Right ventricle myocardium inferior (tissue), 1 donor: ENCODE measurements around the gene CCDC106. TPM values are rescaled to one million over a fixed set of nuclear protein-coding genes. Genes with fewer than 3 reads are reported as not detected.

Source experiments
- ATAC-seq: fragments of 200-7000 bp; cut with Tn5 transposase; one replicate; pipeline ENCODE4 v1.9.1; 2020; ENCODE audit warnings: mild to moderate bottlenecking, moderate library complexity
- DNase-seq: peaks from one replicate; pipeline ENCODE4 v3.0.0; 2021; ENCODE audit errors: missing footprints
- intact Hi-C: fragments of 100-400 bp; cut with DNase I; formaldehyde crosslinking; loops from one replicate; pipeline ENCODE4 v1.11.0; 2022
- total RNA-seq: library from RNA; stranded (reverse); fragmentation: NEBNext Ultra II Directional; extraction: Animal tissue kit (Norgen Biotek cat#: 25700); gene quantifications from one replicate; pipeline ENCODE4 v1.2.1, GENCODE V29; 2021
- donor health status: DM: no; HTN: yes; CAD: no; lungs with severe emphysema.

CCDC106 gene
- total RNA-seq, 1 donor from 2014 or later: 17.4 TPM

- ATAC-seq: no peak
- no peak for DNase-seq
- intact Hi-C loops: no loop called here
Measured at GRCh38 chr19:55644191-55644833, 3.7 kb upstream of the CCDC106 start.

GRCh38 chr19:55644842-55645511 lies 3.0 kb upstream of the CCDC106 start:
- ATAC-seq (no peak), DNase-seq (no peak)

GRCh38 chr19:55645512-55645881 lies 2.5 kb upstream of the CCDC106 start:
- DNase-seq: no peak
- ATAC-seq: no peak
- intact Hi-C loops: no loop called here

More at GRCh38 chr19:55644842-55645511, 3.0 kb upstream of the CCDC106 start:
- intact Hi-C loops: no loop called here

DNA sequence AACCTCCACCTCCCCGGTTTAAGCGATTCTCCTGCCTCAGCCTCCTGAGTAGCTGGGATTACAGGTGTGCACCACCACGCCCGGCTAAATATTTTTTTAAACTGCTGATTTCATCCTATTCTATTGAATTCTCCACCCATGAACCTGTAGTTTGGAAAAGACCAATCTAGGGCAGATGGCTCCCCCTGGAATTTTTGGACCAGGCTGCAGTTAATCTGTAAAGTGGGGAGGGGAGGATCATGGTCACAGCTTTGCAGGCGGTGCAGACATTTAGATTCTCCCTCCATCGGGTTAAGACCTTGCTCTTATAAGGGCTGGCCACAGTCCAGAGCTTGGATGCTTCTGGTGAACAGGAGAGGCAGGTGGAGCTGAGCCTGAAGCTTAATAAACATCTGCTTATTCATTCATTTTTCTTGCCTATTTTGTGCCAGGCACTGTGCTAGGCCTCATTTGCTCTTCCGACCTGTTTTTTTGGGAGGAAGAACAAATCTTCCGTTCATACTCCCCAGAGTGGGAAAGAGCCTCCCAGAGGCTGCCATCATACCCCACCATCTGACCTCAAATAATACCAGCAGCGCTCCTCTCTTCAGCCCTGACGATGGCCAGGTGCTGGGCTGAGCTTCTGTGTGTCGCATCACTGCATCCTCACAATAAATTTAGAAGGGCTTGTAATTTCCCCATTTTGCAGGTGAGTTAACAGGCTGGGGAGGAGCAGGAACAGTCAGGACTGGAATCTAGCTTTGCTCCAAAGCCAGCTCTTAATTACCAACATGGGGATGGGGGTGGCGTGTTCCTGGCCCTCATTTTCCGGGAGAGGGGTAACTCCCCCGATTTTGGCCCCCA lies 902 bp upstream of the CCDC106 start:
- DNase-seq (no peak), ATAC-seq (no peak)
- intact Hi-C loops: no loop called here

DNA sequence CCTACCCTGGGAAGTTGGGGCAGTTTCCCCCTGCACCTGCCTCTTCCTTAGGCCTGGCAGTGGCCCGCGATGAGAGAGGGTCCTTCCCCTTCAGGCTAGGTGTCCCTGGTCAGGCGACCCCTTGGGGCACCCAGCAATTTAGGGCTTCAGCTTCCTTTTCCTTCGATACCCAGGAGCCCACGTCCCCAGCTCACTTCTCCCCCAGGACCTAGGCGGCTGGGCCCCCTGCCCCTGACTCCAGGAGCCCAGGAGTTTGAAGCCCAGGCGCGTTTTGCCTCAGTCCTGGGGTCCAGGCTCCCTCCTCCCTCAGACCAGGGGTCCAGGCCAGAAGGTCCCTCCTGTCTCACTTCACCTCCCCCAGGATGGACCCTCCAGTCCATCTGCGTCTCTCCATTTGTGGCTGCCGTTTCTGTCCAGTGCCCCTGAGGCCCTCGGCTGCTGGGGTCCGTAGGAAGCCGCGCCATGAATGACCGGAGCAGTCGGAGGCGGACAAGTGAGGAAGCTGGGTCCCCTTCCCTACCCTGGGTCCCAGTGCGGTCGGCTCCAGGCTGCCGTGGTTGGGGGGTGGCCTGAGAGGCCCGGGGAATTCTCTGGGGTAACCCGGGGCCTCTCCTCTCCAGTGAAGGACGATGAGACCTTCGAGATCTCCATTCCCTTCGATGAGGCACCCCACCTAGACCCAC lies 714 bp downstream of the CCDC106 start:
- DNase-seq: no peak
- intact Hi-C loops: no loop called here
- ATAC-seq: no peak

DNA sequence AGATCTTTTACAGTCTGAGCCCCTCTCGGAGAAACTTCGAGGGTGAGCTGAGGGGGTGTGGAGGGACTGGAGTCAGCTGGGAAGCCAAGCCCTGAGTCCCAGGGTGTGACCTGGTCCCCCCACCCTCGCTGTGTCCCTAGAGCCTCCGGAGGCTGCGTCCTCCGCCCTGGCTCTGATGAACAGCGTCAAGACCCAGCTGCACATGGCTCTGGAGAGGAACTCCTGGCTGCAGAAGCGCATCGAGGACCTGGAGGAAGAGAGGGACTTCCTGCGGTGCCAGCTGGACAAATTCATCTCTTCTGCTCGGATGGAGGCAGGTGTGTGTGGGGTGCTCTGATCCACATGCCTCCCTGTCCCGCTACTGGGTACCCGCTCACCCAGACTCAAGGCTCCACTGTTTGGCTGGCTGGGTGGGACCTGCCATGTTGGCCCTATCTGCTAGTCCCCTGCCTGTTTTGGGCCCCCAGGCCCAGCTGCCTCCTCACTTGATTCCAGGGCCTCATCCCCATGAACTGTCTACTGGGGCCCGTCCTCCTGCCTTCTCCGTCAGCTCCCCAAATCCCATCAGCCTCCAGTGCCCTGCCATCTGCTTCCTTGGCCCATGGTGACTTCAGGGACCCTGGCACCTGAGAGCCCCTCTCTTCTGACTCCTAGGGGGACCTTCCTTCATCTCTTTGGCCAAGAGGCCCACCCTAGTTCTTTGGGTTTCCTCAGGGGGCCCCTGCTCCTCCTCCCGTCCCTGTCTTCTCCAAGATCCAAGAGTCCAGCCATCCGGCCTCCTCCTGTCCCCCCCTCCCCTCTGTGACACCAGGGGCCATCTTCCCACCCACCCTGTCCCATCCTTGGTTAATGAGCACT lies 1.5 kb downstream of the CCDC106 start:
- ATAC-seq (no peak), DNase-seq (no peak)
- intact Hi-C loops: loop anchor here (5.0 kb wide), 1 partner anchor 52 kb away; the partner anchor contains the start of gene FIZ1

DNA sequence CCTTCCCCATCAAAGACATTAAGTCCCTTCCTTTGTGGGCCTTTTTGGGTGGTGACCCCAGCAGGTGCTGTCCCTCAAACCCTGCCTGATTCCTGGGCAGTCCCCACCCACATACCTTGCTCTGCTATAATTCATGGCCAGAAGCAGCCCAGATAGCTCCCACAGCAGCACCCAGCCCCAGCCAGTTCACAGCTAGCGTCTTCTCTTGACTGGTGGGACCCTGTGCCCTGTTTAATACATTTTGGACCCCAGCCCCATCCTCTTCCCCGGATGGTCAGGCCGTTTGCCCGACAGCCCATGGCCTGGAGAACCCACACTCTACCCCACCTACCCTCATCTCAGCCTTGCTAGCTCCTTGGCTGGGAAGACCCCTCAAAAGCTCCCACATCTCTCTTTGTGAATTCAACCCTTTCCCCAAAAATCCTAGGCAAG lies 2.1 kb downstream of the CCDC106 start:
- intact Hi-C loops: loop anchor here (5.0 kb wide), 1 partner anchor 53 kb away; the partner anchor contains the start of gene FIZ1
- DNase-seq: no peak
- no peak for ATAC-seq

DNA sequence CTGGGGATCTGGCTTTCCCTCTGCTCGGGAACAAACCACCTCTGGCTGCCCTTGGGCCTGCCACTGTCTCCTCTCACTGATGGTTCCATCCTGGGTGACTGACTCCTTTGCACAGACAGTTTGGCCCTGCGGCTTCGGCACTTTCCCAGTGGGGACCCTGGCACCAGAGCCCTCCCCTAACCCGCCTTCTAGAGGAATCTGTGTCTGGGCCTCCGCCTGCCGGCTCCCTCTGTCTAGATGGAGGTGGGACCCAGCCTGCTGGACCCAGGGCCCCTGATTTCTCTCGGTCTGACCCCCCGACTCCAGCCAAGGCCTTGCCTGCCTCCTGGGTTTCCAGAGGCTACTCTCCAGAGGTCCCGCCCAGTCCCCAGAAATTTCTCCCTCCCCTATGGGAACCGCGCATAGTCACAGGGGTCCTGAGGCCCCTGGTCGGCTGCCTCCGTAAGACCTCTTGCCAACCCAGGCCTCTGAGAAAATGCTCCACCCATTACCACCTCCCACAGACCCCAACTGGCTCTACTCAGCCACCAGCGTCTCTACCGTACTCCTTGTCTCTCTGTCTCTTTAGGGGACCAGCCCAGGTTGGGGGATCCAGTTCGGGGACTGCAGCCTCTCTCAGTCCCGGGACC lies 2.7 kb downstream of the CCDC106 start:
- DNase-seq (no peak), ATAC-seq (no peak)
- intact Hi-C loops: loop anchor here (5.0 kb wide), 1 partner anchor 53 kb away; the partner anchor contains the start of gene FIZ1

DNA sequence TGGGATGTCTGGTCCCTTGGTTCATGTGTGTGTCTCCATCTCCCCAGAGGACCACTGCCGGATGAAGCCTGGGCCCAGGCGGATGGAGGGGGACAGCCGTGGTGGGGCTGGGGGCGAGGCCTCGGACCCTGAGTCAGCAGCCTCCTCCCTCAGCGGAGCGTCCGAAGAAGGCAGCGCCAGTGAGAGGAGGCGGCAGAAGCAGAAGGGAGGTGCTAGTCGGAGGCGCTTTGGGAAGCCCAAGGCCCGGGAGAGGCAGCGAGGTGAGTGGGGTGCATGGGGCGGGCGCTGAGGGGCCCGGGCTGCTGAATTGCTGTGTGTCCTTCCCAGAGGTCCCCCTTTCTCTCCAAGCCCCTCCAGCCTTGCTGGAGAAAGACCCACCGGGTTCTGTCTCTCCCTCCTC lies 3.2 kb downstream of the CCDC106 start:
- no peak for DNase-seq
- ATAC-seq: no peak
- intact Hi-C loops: loop anchor here (5.0 kb wide), 1 partner anchor 54 kb away; the partner anchor contains the start of gene FIZ1

DNA sequence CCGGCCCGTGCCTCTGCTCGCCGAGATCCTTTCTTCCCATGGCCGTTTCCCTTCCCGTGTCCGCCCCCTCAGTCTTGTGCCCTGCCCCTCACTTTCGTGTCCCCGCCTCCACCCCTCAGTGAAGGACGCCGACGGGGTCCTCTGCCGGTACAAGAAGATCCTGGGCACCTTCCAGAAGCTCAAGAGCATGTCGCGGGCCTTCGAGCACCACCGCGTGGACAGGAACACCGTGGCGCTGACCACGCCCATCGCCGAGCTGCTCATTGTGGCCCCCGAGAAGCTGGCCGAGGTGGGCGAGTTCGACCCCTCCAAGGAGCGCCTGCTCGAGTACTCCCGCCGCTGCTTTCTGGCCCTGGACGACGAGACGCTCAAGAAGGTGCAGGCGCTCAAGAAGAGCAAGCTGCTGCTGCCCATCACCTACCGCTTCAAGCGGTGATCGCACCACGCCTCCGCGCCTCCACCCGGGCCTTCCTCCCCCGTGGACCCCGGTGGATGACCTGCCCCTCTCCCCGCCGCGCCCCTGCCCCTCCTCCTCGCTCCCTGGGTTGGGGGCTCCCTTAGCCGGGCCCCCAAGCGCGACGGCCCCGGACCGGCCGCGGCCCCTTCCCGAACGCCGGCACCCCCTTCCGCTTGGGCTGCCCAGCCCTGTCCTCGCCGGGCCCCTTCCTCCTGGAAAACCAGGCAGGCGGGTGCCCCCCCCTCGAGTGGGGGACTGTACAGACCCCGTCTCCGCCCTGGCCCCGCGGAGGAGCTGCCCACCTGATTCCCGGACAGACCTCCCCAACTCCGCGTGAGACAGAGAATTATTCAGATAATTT lies 4.5 kb downstream of the CCDC106 start:
- ATAC-seq (no peak), DNase-seq (no peak)
- intact Hi-C loops: loop anchor here (5.0 kb wide), 1 partner anchor 55 kb away; the partner anchor contains the start of gene FIZ1

DNA sequence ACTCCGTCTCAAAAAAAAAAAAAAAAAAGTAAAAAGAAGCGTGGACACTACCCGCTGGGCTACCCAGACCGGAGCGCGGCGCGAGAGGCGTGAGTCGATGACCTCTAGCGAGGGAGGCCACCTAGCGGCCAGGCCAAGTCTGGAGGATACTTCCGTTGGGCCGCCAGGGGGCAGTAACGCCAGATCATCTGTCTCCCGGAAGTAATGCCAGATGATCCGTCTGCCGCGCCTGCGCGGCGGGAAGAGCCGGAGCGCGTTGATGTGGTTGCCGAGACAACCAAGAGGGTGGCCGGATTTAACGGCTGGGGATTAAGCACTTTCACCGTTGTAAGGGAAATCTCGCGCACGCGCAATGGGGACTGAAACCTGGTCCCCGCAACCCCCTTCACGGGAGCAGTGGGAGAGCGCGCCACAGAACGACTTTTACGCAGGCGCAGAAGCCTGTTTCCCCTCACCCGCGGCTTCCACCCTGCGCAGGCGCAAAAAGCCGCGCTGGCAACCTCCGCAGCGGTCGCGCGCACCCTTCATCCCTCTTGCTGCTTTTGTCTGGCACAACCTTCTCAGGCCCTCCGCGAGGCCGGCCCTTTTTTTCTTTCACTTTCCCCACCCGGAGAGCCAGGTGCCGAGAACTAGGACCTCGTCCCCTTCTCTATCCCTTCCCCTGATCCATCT lies 5.8 kb downstream of the CCDC106 start:
- peak; percentile 73 for ATAC-seq
- intact Hi-C loops: loop anchor here (1.0 to 5.0 kb wide), 2 partner anchors 22 to 56 kb away; partner anchors contain the start of genes EPN1 and FIZ1
- peak; percentile 99 for DNase-seq

DNA sequence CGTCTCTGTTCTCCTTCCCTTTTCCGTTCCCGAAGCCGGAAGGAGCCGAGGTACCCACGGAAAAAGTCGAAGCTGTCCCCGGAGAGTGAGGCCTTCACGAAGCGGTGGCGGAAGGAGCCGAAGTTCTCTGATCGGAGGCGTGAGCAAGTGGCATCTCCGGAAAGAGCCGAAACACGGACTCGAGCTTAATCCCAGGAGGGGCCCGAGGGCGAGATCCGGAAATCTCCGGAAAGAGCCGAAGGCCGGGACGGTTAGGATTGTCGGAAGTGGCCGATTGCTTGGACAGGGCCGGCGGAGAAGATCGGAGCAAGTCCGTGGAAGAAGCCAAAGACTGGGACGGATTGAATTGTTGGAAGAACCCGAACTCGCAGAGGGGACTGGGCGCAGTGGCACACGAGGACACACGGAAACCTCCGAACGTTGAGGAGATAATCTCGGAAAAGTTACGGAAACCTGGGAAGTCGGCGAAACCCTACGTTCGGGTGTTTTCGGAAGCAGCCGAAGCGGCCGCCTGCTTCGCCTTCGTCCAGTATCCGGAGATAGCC lies 6.4 kb downstream of the CCDC106 start:
- peak; percentile 82 for ATAC-seq
- peak; percentile 99 for DNase-seq
- intact Hi-C loops: loop anchor here (1.0 to 5.0 kb wide), 2 partner anchors 21 to 57 kb away; partner anchors contain the start of genes EPN1 and FIZ1

- ATAC-seq (peak; percentile 64), DNase-seq (peak; percentile 98)
- intact Hi-C loops: loop anchor here (1.0 to 5.0 kb wide), 2 partner anchors 20 to 58 kb away; partner anchors contain the start of genes EPN1 and FIZ1
Measured at GRCh38 chr19:55654868-55655647, 7.0 kb downstream of the CCDC106 start, which contains the start of gene U2AF2. U2AF2 (plus strand) TSS chr19:55655035; CDS start chr19:55655105, 70 bp downstream.

DNA sequence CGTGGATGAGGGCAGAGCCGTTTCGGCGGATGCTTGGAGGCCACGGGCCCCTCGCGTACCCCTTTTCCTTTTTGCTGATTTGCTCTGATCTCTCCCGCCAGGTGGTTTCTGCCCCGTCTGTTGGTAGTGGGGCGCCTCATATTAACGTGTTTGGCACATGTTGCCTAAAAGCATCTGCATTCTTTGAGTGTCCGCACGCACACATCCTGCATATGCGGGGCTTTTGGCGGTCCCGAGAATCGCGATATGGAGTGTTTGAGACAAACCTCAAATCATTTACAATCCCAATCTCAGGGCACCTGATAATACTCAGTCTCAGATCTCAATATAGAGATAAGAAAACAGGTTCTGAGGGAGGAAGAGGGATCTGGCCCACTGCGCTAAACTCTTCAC lies 7.6 kb downstream of the CCDC106 start:
- ATAC-seq (no peak), DNase-seq (no peak)
- intact Hi-C loops: no loop called here

- ATAC-seq (no peak), DNase-seq (no peak)
- intact Hi-C loops: no loop called here
Measured at GRCh38 chr19:55656552-55656951, 8.5 kb downstream of the CCDC106 start.
